HepG2 (cell line): ENCODE measurements around the gene COL5A1. TPM values are rescaled to one million over a fixed set of nuclear protein-coding genes. Genes with fewer than 3 reads are reported as not detected.

ENCODE experiments used
- ATAC-seq: fragments of 200-7000 bp; cut with Tn5 transposase; 3 replicates; pipeline ENCODE4 v1.9.1; 2020; ENCODE audit warnings: mild to moderate bottlenecking, moderate library complexity
- BruUV-seq: library from RNA; stranded (reverse); fragments of 400-500 nt; replicated peaks from 2 replicates; lab custom pipeline; 2021; lab: Mats Ljungman, UMichigan
- CTCF ChIA-PET: fragments of 300-600 bp; formaldehyde crosslinking; extraction: SDS; loops from one replicate; lab custom pipeline; 2021; ENCODE audit warnings: low total read pairs, inconsistent platforms, low intra/inter-chr PET ratio; lab: Yijun Ruan, JAX
- POLR2A ChIA-PET: fragments of 350-600 bp; sonication (Branson Sonifier 250); formaldehyde crosslinking; loops from one replicate; lab custom pipeline; 2020; ENCODE audit warnings: antibody characterized with exemption, inconsistent platforms; lab: Yijun Ruan, JAX
- DNase-seq: peaks from one replicate; pipeline ENCODE4 v3.0.0-alpha.2; 2015; ENCODE audit warnings: low spot score
- FAIRE-seq: peaks from 3 replicates; lab custom pipeline; 2011; peaks lifted over from hg19 to GRCh38; lab: Jason Lieb, UNC
- H2AFZ ChIP-seq: one replicate; pipeline ENCODE4 v1.6.1; 2011; ENCODE audit warnings: low read length, inconsistent platforms
- H3K27ac ChIP-seq: fragments of 300-600 bp; 3 replicates; pipeline ENCODE4 v1.8.0; 2011; ENCODE audit warnings: mixed run types, mild to moderate bottlenecking, mixed read lengths, low read length, inconsistent platforms; ENCODE audit not compliant: insufficient read depth; ENCODE audit errors: extremely low read length
- H3K27me3 ChIP-seq, 2 experiments: fragments of 200-600 bp in 1 of 2; 2 replicates in 1 of 2; 3 replicates in 1 of 2; pipeline versions ENCODE4 v1.6.0 to v1.8.0; 2011; ENCODE audit warnings: low read length in 2 of 2, mild to moderate bottlenecking in 2 of 2, moderate library complexity in 2 of 2, inconsistent platforms in 1 of 2; ENCODE audit not compliant: insufficient read depth in 2 of 2, control insufficient read depth in 1 of 2
- H3K36me3 ChIP-seq, 2 experiments: fragments of 200-600 bp in 1 of 2; replicated peaks in 1 of 2; 2 replicates in 1 of 2; 3 replicates in 1 of 2; pipeline versions ENCODE4 v1.5.1 to v1.8.0; 2011; ENCODE audit warnings: low read length in 2 of 2, inconsistent platforms in 1 of 2; ENCODE audit not compliant: insufficient read depth in 2 of 2, control insufficient read depth in 1 of 2
- H3K4me1 ChIP-seq: 2 replicates; pipeline ENCODE4 v1.5.1; 2012; ENCODE audit warnings: low read length, inconsistent platforms; ENCODE audit not compliant: insufficient read depth
- H3K4me2 ChIP-seq: 2 replicates; pipeline ENCODE4 v1.6.0; 2011; ENCODE audit warnings: low read depth, low read length, inconsistent platforms
- H3K4me3 ChIP-seq, 3 experiments: fragments of 200-600 bp in 1 of 3; sonication (generic), shearing (Covaris generic) in 1 of 3; replicated peaks in 1 of 3; 2 replicates each; pipeline ENCODE4 v1.5.1; 2011 to 2016; ENCODE audit warnings: low read length in 3 of 3, inconsistent platforms in 2 of 3, low read depth in 2 of 3, mild to moderate bottlenecking in 2 of 3, control low read depth in 1 of 3, mixed read lengths in 1 of 3; ENCODE audit not compliant: insufficient read depth in 1 of 3
- H3K79me2 ChIP-seq: one replicate; pipeline ENCODE4 v1.6.1; 2011; ENCODE audit warnings: low read length, inconsistent platforms; ENCODE audit not compliant: insufficient read depth
- H3K9ac ChIP-seq: 2 replicates; pipeline ENCODE4 v1.6.0; 2011; ENCODE audit warnings: mild to moderate bottlenecking, low read depth, low read length, inconsistent platforms; ENCODE audit not compliant: insufficient read depth
- H3K9me3 ChIP-seq: 2 replicates; pipeline ENCODE4 v1.5.1; 2012; ENCODE audit warnings: mild to moderate bottlenecking, low read length
- H4K20me1 ChIP-seq: 2 replicates; pipeline ENCODE4 v1.6.0; 2011; ENCODE audit warnings: inconsistent platforms, mild to moderate bottlenecking, low read length, moderate library complexity; ENCODE audit not compliant: insufficient read depth
- MAX ChIP-seq: IDR thresholded peaks from 2 replicates; pipeline ENCODE4 v1.6.1; 2012; ENCODE audit warnings: inconsistent platforms
- MBD4 ChIP-seq: IDR thresholded peaks from 2 replicates; pipeline ENCODE4 v1.6.1; 2012; ENCODE audit warnings: low read length, inconsistent platforms, borderline replicate concordance
- MIER3 ChIP-seq: IDR thresholded peaks from 2 replicates; pipeline ENCODE4 v1.6.1; 2016; ENCODE audit warnings: missing compliant biosample characterization, borderline replicate concordance
- NFE2L1 ChIP-seq: sonication (generic); formaldehyde crosslinking; IDR thresholded peaks from 2 replicates; pipeline ENCODE4 v1.4.0; 2020; ENCODE audit warnings: missing genetic modification reagents, mild to moderate bottlenecking, borderline replicate concordance
- PHB2 ChIP-seq: fragments of 450-650 bp; IDR thresholded peaks from 2 replicates; pipeline ENCODE4 v1.6.1; 2018; ENCODE audit not compliant: partially characterized antibody
- RCOR2 ChIP-seq: IDR thresholded peaks from 2 replicates; pipeline ENCODE4 v1.6.1; 2016; ENCODE audit warnings: missing biosample characterization, missing genetic modification reagents
- SP1 ChIP-seq, 2 experiments: fragments of 450-650 bp in 1 of 2; sonication (generic) in 1 of 2; formaldehyde crosslinking in 1 of 2; IDR thresholded peaks; 2 replicates each; pipeline versions ENCODE4 v1.4.0 to v1.6.1; 2016 to 2020; ENCODE audit warnings: missing genetic modification reagents in 1 of 2
- ZBTB3 ChIP-seq: sonication (generic); formaldehyde crosslinking; IDR thresholded peaks from 2 replicates; pipeline ENCODE4 v1.4.0; 2020; ENCODE audit warnings: low read depth, mild to moderate bottlenecking, moderate library complexity, missing genetic modification reagents, borderline replicate concordance
- ZNF329 ChIP-seq: sonication (generic); formaldehyde crosslinking; IDR thresholded peaks from 2 replicates; pipeline ENCODE4 v1.9.0; 2021; ENCODE audit warnings: low read depth, mild to moderate bottlenecking, missing genetic modification reagents
- ZNF784 ChIP-seq: sonication (generic); formaldehyde crosslinking; IDR thresholded peaks from 2 replicates; pipeline ENCODE4 v1.5.1; 2020; ENCODE audit warnings: missing genetic modification reagents, mild to moderate bottlenecking, borderline replicate concordance
- WGBS: methylation state at CpG from one replicate; pipeline ENCODE4 v1.1.6; 2017; ENCODE audit warnings: low lambda C conversion rate; 5-methylcytosine and 5-hydroxymethylcytosine counted together
- in situ Hi-C: cut with HindIII; loops from 2 replicates; pipeline ENCODE4 v1.10.0; 2017; ENCODE audit warnings: low pct_unique_long_range_greater_than_20kb; ENCODE audit not compliant: extremely low pct_ligation_motif_present
- intact Hi-C: fragments of 100-400 bp; cut with micrococcal nuclease; formaldehyde crosslinking; loops from one replicate; pipeline ENCODE4 v1.10.0; 2022; ENCODE audit not compliant: unreplicated experiment
- polyA plus RNA-seq, 8 experiments: library from polyadenylated mRNA; depleted of rRNA in 3 of 8; stranded (reverse) in 7 of 8; unstranded in 1 of 8; fragments of >200 nt; fragmentation: Illumina TruSeq in 4 of 8; extraction: Trizol in 4 of 8; gene quantifications; 2 replicates each; pipeline versions ENCODE4 v1.2.1 to v1.2.3, GENCODE V29; 2011 to 2016; ENCODE audit warnings: low read depth in 4 of 8, missing spikeins in 1 of 8, mixed read lengths in 1 of 8; ENCODE audit not compliant: insufficient read depth in 1 of 8
- total RNA-seq, 5 experiments: library from RNA; depleted of rRNA; stranded (reverse); fragments of >200 nt; fragmentation: Illumina TruSeq; extraction: Trizol; gene quantifications; 2 replicates each; pipeline ENCODE4 v1.2.3, GENCODE V29; 2016; ENCODE audit warnings: low read depth in 1 of 5
- TF ChIP-seq, protein P1 (sequence below): sonication (generic); formaldehyde crosslinking; IDR thresholded peaks from 2 replicates; pipeline ENCODE4 v1.8.0; 2022; ENCODE audit warnings: missing genetic modification reagents, mild to moderate bottlenecking, moderate library complexity, borderline replicate concordance

The COL5A1 gene
- total and polyA plus RNA-seq, 2 of the 13 experiments (the other 11 are each of a cell fraction or from before 2014, with no cell fraction given): not detected

- H3K36me3 ChIP-seq: no peaks in the 10 kb centered on the region
- WGBS: 26% methylated on average over 7 of the region's 17 CpGs
- ChIA-PET CTCF (no interaction called here), POLR2A (no interaction called here)
- no peaks in the 10 kb centered on the region for H3K9me3 ChIP-seq
- intact Hi-C loops (no loop called here), in situ Hi-C loops (no loop called here)
- FAIRE-seq: no peak
- BruUV-seq: no TSS peak
- H2AFZ ChIP-seq: no peak overlapping the region
- peaks cover 5 to 48% of the 10 kb centered on the region in 2 experiments; a peak in 4 of 5 replicates for H3K27me3 ChIP-seq
- no peak overlapping the region for H3K27ac ChIP-seq
- no peaks in the 10 kb centered on the region for H4K20me1 ChIP-seq
- TF ChIP-seq, protein P1, sequence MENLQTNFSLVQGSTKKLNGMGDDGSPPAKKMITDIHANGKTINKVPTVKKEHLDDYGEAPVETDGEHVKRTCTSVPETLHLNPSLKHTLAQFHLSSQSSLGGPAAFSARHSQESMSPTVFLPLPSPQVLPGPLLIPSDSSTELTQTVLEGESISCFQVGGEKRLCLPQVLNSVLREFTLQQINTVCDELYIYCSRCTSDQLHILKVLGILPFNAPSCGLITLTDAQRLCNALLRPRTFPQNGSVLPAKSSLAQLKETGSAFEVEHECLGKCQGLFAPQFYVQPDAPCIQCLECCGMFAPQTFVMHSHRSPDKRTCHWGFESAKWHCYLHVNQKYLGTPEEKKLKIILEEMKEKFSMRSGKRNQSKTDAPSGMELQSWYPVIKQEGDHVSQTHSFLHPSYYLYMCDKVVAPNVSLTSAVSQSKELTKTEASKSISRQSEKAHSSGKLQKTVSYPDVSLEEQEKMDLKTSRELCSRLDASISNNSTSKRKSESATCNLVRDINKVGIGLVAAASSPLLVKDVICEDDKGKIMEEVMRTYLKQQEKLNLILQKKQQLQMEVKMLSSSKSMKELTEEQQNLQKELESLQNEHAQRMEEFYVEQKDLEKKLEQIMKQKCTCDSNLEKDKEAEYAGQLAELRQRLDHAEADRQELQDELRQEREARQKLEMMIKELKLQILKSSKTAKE (CRISPR knock-in tag): no peak
- TF ChIP-seq MAX: no peak
- no peak for TF ChIP-seq SP1 (IDR thresholded peaks at IDR 0.05)
- no peak for TF ChIP-seq SP1 (CRISPR knock-in tag; IDR thresholded peaks at IDR 0.05)
- TF ChIP-seq ZNF329 (CRISPR knock-in tag): no peak
- no peak for TF ChIP-seq RCOR2 (CRISPR knock-in tag)
- TF ChIP-seq ZNF784 (CRISPR knock-in tag): no peak
- no peak for TF ChIP-seq PHB2
- no peak for TF ChIP-seq MIER3 (CRISPR knock-in tag)
- TF ChIP-seq MBD4: no peak
- TF ChIP-seq NFE2L1 (CRISPR knock-in tag): no peak
- TF ChIP-seq ZBTB3 (CRISPR knock-in tag): no peak
- no peak overlapping the region for H3K4me2 ChIP-seq
- no peak overlapping the region for H3K9ac ChIP-seq
- no peaks in the 10 kb centered on the region for H3K4me1 ChIP-seq
- no peak for DNase-seq
- no peak for ATAC-seq
- no peak overlapping the region for H3K4me3 ChIP-seq
- H3K79me2 ChIP-seq: no peaks in the 10 kb centered on the region
These were observed 160.7 kb downstream of the COL5A1 start for GRCh38 chr9:134802216-134802795.
